ENCODE data around the gene TPRA1. TPM values are rescaled to one million over a fixed set of nuclear protein-coding genes. Genes with fewer than 3 reads are reported as not detected.

TPRA1 gene
- total RNA-seq, 2 experiments from 2014 or later: 26.6 to 28.0 TPM

DNA sequence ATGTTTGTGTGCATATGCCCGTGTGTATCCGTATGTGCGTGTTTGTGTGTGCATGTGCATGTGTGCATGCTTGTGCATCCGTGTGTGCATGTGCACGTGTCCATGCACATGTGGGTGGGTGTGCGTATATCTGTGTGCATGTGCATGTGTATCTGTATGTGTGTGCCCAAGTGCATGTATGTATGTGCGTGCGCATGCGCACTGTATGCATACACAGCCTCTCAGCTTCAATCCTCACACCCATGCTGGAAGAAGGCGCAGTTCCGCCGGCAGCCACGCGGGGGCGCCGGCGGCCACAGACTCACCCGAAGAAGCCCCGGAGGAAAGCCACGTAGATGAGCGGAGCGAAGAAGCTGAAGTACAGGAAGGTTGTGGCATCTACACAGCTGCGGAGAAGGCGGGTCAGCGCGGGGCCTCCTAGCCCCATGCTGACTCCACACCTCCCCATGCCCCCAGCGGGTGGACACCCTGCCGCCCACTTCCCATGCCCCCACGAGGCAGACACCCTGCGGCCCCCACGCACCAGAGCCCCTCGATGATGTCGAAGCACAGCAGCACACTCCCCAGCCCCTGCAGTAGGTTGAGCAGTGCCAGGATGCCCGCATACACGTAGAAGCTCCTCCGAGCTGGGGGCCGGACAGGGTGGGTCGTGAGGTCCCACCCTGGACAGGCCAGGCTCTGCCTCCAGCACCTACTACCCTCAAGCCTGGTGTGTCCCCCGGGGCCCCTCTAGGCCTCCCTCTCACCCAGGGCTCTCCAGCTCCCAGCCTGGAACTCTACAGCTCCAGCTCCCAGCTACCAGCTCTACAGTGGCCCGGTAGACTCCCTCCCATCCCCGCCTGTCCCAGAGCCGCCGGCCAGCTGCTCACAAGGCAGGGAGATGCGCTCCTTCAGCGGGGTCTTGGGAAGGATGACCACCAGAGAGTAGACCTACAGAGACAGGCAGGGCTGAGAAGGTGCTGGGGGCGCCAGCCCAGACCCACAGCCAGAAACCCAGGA, 15.4 kb downstream of the TPRA1 start:
- H3K27ac Mint-ChIP-seq: no peak overlapping the region
- no peaks in the 10 kb centered on the region for H3K27me3 Mint-ChIP-seq
- H3K9me3 Mint-ChIP-seq: no peaks in the 10 kb centered on the region
- H3K36me3 Mint-ChIP-seq (ENCODE audit: low read depth): peaks cover 26% of the 10 kb centered on the region
- no peak overlapping the region for H3K4me3 Mint-ChIP-seq
- CTCF ChIA-PET: interaction anchor here (0.6 to 2.9 kb wide), 50 partner anchors 10 to 1531 kb away, joined by 3 to 86 read pairs (median 4); partner anchors contain the start of genes MCM2, RUVBL1 and TPRA1
- ATAC-seq (peak; percentile 98), DNase-seq (peak; percentile 89)
- peaks cover 14% of the 10 kb centered on the region for H3K4me1 Mint-ChIP-seq (ENCODE audit: low read depth)
- intact Hi-C loops (cut with micrococcal nuclease): no loop called here
- TF ChIP-seq, protein P1, sequence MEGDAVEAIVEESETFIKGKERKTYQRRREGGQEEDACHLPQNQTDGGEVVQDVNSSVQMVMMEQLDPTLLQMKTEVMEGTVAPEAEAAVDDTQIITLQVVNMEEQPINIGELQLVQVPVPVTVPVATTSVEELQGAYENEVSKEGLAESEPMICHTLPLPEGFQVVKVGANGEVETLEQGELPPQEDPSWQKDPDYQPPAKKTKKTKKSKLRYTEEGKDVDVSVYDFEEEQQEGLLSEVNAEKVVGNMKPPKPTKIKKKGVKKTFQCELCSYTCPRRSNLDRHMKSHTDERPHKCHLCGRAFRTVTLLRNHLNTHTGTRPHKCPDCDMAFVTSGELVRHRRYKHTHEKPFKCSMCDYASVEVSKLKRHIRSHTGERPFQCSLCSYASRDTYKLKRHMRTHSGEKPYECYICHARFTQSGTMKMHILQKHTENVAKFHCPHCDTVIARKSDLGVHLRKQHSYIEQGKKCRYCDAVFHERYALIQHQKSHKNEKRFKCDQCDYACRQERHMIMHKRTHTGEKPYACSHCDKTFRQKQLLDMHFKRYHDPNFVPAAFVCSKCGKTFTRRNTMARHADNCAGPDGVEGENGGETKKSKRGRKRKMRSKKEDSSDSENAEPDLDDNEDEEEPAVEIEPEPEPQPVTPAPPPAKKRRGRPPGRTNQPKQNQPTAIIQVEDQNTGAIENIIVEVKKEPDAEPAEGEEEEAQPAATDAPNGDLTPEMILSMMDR (IDR thresholded peaks at IDR 0.05): peak; percentile 86
- POLR2A ChIA-PET: interaction anchor here (0.8 to 1.6 kb wide), 4 partner anchors 8 to 31 kb away, joined by 3 to 10 read pairs (median 4); partner anchors contain the start of genes MCM2 and TPRA1

DNA sequence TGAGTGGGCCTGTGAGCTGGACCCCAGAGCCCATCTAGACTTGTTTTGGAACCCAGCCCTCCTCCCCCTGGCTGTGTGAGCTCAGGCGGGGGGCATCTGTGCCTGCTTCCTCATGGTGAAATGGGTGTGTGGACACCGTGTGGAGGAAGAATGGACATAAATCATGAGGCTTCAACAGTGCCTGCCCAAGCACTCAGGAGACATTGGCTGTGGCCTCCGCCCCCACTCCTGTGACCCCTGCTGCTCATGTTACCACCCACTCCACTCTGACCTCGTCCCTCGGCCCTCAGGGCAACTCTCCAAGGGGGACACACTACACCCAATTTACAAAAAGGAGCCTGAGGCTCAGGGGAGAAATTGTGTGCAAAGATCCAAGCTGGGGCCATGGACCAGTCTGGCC, 16.6 kb downstream of the TPRA1 start:
- Mint-ChIP-seq H3K9me3 (no peaks in the 10 kb centered on the region), H3K27ac (no peak overlapping the region), H3K36me3 (ENCODE audit: low read depth) (peaks cover 21% of the 10 kb centered on the region), H3K4me3 (no peak overlapping the region), H3K27me3 (no peaks in the 10 kb centered on the region), H3K4me1 (ENCODE audit: low read depth) (peaks cover 10% of the 10 kb centered on the region)
- intact Hi-C loops (cut with micrococcal nuclease): no loop called here
- ATAC-seq (no peak), DNase-seq (no peak)
- POLR2A ChIA-PET: interaction anchor here (1.2 kb wide), 1 partner anchor 13 kb away, joined by 5 read pairs; no protein-coding TSS in a partner anchor
- CTCF ChIA-PET: interaction anchor here (1.5 to 2.9 kb wide), 10 partner anchors 8 to 476 kb away, joined by 4 to 86 read pairs (median 11); partner anchors contain the start of genes MCM2 and TPRA1
- TF ChIP-seq, protein P1 (IDR thresholded peaks at IDR 0.05): no peak

DNA sequence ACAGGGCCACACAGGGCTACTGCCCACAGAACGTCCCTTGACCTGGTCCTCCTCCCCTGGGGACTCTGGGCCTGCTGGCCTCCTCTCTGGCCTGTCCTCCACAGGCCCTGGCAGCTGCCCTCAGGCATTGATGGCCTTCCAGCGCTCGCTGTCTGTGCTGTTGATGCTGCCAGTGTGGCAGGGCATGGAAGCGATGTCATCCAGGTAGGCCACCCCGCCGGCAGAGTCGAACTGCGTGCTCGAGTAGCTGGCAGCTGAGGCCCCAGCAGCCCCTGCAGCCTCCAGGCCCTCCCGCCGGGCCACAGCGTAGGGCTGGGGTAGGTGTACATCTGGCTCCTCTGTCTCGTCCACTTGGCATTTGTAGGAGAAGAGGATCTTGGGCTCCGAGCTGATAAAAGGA, 17.1 kb downstream of the TPRA1 start:
- CTCF ChIA-PET: interaction anchor here (1.9 to 2.9 kb wide), 3 partner anchors 14 to 79 kb away, joined by 8 to 86 read pairs (median 18); partner anchors contain the start of gene TPRA1
- intact Hi-C loops (cut with micrococcal nuclease): no loop called here
- Mint-ChIP-seq H3K27ac (no peak overlapping the region), H3K4me3 (no peak overlapping the region), H3K36me3 (ENCODE audit: low read depth) (peaks cover 21% of the 10 kb centered on the region), H3K27me3 (no peaks in the 10 kb centered on the region), H3K4me1 (ENCODE audit: low read depth) (peaks cover 10% of the 10 kb centered on the region), H3K9me3 (no peaks in the 10 kb centered on the region)
- ATAC-seq (no peak), DNase-seq (no peak)
- TF ChIP-seq, protein P1 (IDR thresholded peaks at IDR 0.05): no peak
- POLR2A ChIA-PET: interaction anchor here (1.2 kb wide), 1 partner anchor 14 kb away, joined by 5 read pairs; no protein-coding TSS in a partner anchor

DNA sequence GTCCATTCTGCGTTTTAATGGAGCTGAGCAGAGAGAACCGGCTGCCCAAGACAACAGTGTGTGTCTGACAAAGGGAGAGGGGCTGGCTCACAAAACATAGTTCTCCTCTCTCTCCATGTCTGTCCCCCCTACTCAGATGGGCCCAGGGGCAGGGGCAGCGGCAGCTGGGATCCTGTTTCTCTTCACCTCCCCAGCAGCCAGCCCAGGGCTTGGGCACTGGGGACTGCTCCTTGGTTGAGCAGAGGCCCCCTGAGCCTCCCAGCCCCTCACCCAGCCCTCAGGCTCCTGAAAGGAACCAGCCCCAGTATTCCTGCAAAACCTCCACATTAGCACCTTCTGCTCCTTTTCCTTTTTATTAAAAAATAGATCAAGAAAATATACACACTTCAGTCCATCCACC, 17.8 kb downstream of the TPRA1 start:
- Mint-ChIP-seq H3K36me3 (ENCODE audit: low read depth) (peaks cover 21% of the 10 kb centered on the region), H3K27ac (no peak overlapping the region), H3K9me3 (no peaks in the 10 kb centered on the region), H3K4me1 (ENCODE audit: low read depth) (peaks cover 10% of the 10 kb centered on the region), H3K4me3 (no peak overlapping the region), H3K27me3 (no peaks in the 10 kb centered on the region)
- DNase-seq: no peak
- ChIA-PET POLR2A (interaction anchor here (1.6 kb wide), 1 partner anchor 26 kb away, joined by 5 read pairs; the partner anchor contains the start of gene MCM2), CTCF (no interaction called here)
- no peak for ATAC-seq
- intact Hi-C loops (cut with micrococcal nuclease): no loop called here
- TF ChIP-seq, protein P1 (IDR thresholded peaks at IDR 0.05): no peak

Measured in activated CD8-positive, alpha-beta T cell treated with anti-CD3 and anti-CD28 coated beads for 36 hours (primary cell).